Measurements from ENCODE around the gene HCAR2. TPM values are rescaled to one million over a fixed set of nuclear protein-coding genes. Genes with fewer than 3 reads are reported as not detected.

Gene HCAR2
- total and polyA plus RNA-seq, 2 of the 13 experiments (the other 11 are each of a cell fraction or from before 2014, with no cell fraction given) = 0.09 to 5.6 TPM

GRCh38 chr12:122724641-122725243 lies 21.6 kb upstream of the HCAR2 start:
- H3K27ac ChIP-seq (ENCODE audit: extremely low read length, insufficient read depth, low read length) = no peak overlapping the region
- no peak overlapping the region for H2AFZ ChIP-seq (ENCODE audit: low read length)
- POLR2A ChIA-PET = no interaction called here

More at GRCh38 chr12:122724641-122725243, 21.6 kb upstream of the HCAR2 start:
- Histone ChIP-seq H3K9me3 (ENCODE audit: low read length) (no peaks in the 10 kb centered on the region), H3K9ac (ENCODE audit: insufficient read depth, low read depth, low read length) (no peak overlapping the region), H3K4me3 (replicated peaks in 1 of 3; ENCODE audit: insufficient read depth in 1 of 3, low read depth in 2 of 3, low read length in 3 of 3) (no peak overlapping the region), H3K79me2 (ENCODE audit: insufficient read depth, low read length) (no peaks in the 10 kb centered on the region), H3K27me3 (ENCODE audit: control insufficient read depth in 1 of 2, insufficient read depth in 2 of 2, low read length in 2 of 2) (no peaks in the 10 kb centered on the region), H3K36me3 (replicated peaks in 1 of 2; ENCODE audit: control insufficient read depth in 1 of 2, insufficient read depth in 2 of 2, low read length in 2 of 2) (no peaks in the 10 kb centered on the region), H3K4me2 (ENCODE audit: low read depth, low read length) (no peak overlapping the region), H4K20me1 (ENCODE audit: insufficient read depth, low read length) (no peaks in the 10 kb centered on the region), H3K4me1 (ENCODE audit: insufficient read depth, low read length) (peaks cover 85% of the 10 kb centered on the region)
- WGBS (ENCODE audit: low lambda C conversion rate) = 94% methylated on average over 12 of the region's 12 CpGs
- TF ChIP-seq TOPORS (CRISPR knock-in tag; IDR thresholded peaks at IDR 0.05) (no peak), CHD2 (IDR thresholded peaks at IDR 0.05; ENCODE audit: low read depth, low read length) (no peak), ZMYM4 (CRISPR knock-in tag; IDR thresholded peaks at IDR 0.05) (no peak), ZNF281 (CRISPR knock-in tag; IDR thresholded peaks at IDR 0.05; ENCODE audit: borderline replicate concordance) (no peak), ZNF704 (CRISPR knock-in tag; IDR thresholded peaks at IDR 0.05; ENCODE audit: borderline replicate concordance) (no peak), BCLAF1 (IDR thresholded peaks at IDR 0.05) (no peak), TCF7 (IDR thresholded peaks at IDR 0.05; ENCODE audit: low read depth) (no peak), ZBTB3 (CRISPR knock-in tag; IDR thresholded peaks at IDR 0.05; ENCODE audit: borderline replicate concordance, low read depth) (no peak), ASH2L (IDR thresholded peaks at IDR 0.05; ENCODE audit: insufficient read length, low read depth, low read length) (no peak)
- CTCF ChIA-PET (ENCODE audit: low intra/inter-chr PET ratio, low total read pairs) = no interaction called here
- BruUV-seq (replicated peaks) = no TSS peak
- FAIRE-seq (no peak), ATAC-seq (no peak), DNase-seq (ENCODE audit: low spot score) (no peak)
- in situ Hi-C loops (cut with HindIII; ENCODE audit: extremely low pct_ligation_motif_present, low pct_unique_long_range_greater_than_20kb) (no loop called here), intact Hi-C loops (cut with micrococcal nuclease; ENCODE audit: unreplicated experiment) (loop anchor here (10.0 kb wide), 1 partner anchor 50 kb away; no protein-coding TSS in a partner anchor)
